HepG2 (cell line): ENCODE measurements around the gene UTS2R. TPM values are rescaled to one million over a fixed set of nuclear protein-coding genes. Genes with fewer than 3 reads are reported as not detected.
A peak's percentile ranks its signal among the peaks of the same experiment; 100 is the strongest.

Experiments used
- ATAC-seq: fragments of 200-7000 bp; cut with Tn5 transposase; 3 replicates; pipeline ENCODE4 v1.9.1; 2020; ENCODE audit warnings: mild to moderate bottlenecking, moderate library complexity
- BruUV-seq: library from RNA; stranded (reverse); fragments of 400-500 nt; replicated peaks from 2 replicates; lab custom pipeline; 2021; lab: Mats Ljungman, UMichigan
- CTCF ChIA-PET: fragments of 300-600 bp; formaldehyde crosslinking; extraction: SDS; loops from one replicate; lab custom pipeline; 2021; ENCODE audit warnings: low total read pairs, inconsistent platforms, low intra/inter-chr PET ratio; lab: Yijun Ruan, JAX
- POLR2A ChIA-PET: fragments of 350-600 bp; sonication (Branson Sonifier 250); formaldehyde crosslinking; loops from one replicate; lab custom pipeline; 2020; ENCODE audit warnings: antibody characterized with exemption, inconsistent platforms; lab: Yijun Ruan, JAX
- DNase-seq: peaks from one replicate; pipeline ENCODE4 v3.0.0-alpha.2; 2015; ENCODE audit warnings: low spot score
- FAIRE-seq: peaks from 3 replicates; lab custom pipeline; 2011; peaks lifted over from hg19 to GRCh38; lab: Jason Lieb, UNC
- H2AFZ ChIP-seq: one replicate; pipeline ENCODE4 v1.6.1; 2011; ENCODE audit warnings: low read length, inconsistent platforms
- H3K27ac ChIP-seq: fragments of 300-600 bp; 3 replicates; pipeline ENCODE4 v1.8.0; 2011; ENCODE audit warnings: mixed run types, mild to moderate bottlenecking, mixed read lengths, low read length, inconsistent platforms; ENCODE audit not compliant: insufficient read depth; ENCODE audit errors: extremely low read length
- H3K27me3 ChIP-seq, 2 experiments: fragments of 200-600 bp in 1 of 2; 2 replicates in 1 of 2; 3 replicates in 1 of 2; pipeline versions ENCODE4 v1.6.0 to v1.8.0; 2011; ENCODE audit warnings: low read length in 2 of 2, mild to moderate bottlenecking in 2 of 2, moderate library complexity in 2 of 2, inconsistent platforms in 1 of 2; ENCODE audit not compliant: insufficient read depth in 2 of 2, control insufficient read depth in 1 of 2
- H3K36me3 ChIP-seq, 2 experiments: fragments of 200-600 bp in 1 of 2; replicated peaks in 1 of 2; 2 replicates in 1 of 2; 3 replicates in 1 of 2; pipeline versions ENCODE4 v1.5.1 to v1.8.0; 2011; ENCODE audit warnings: low read length in 2 of 2, inconsistent platforms in 1 of 2; ENCODE audit not compliant: insufficient read depth in 2 of 2, control insufficient read depth in 1 of 2
- H3K4me1 ChIP-seq: 2 replicates; pipeline ENCODE4 v1.5.1; 2012; ENCODE audit warnings: low read length, inconsistent platforms; ENCODE audit not compliant: insufficient read depth
- H3K4me2 ChIP-seq: 2 replicates; pipeline ENCODE4 v1.6.0; 2011; ENCODE audit warnings: low read depth, low read length, inconsistent platforms
- H3K4me3 ChIP-seq, 3 experiments: fragments of 200-600 bp in 1 of 3; sonication (generic), shearing (Covaris generic) in 1 of 3; replicated peaks in 1 of 3; 2 replicates each; pipeline ENCODE4 v1.5.1; 2011 to 2016; ENCODE audit warnings: low read length in 3 of 3, inconsistent platforms in 2 of 3, low read depth in 2 of 3, mild to moderate bottlenecking in 2 of 3, control low read depth in 1 of 3, mixed read lengths in 1 of 3; ENCODE audit not compliant: insufficient read depth in 1 of 3
- H3K79me2 ChIP-seq: one replicate; pipeline ENCODE4 v1.6.1; 2011; ENCODE audit warnings: low read length, inconsistent platforms; ENCODE audit not compliant: insufficient read depth
- H3K9ac ChIP-seq: 2 replicates; pipeline ENCODE4 v1.6.0; 2011; ENCODE audit warnings: mild to moderate bottlenecking, low read depth, low read length, inconsistent platforms; ENCODE audit not compliant: insufficient read depth
- H3K9me3 ChIP-seq: 2 replicates; pipeline ENCODE4 v1.5.1; 2012; ENCODE audit warnings: mild to moderate bottlenecking, low read length
- H4K20me1 ChIP-seq: 2 replicates; pipeline ENCODE4 v1.6.0; 2011; ENCODE audit warnings: inconsistent platforms, mild to moderate bottlenecking, low read length, moderate library complexity; ENCODE audit not compliant: insufficient read depth
- EED ChIP-seq: sonication (generic); formaldehyde crosslinking; IDR thresholded peaks from 2 replicates; pipeline ENCODE4 v1.5.0; 2020; ENCODE audit warnings: mild to moderate bottlenecking, missing genetic modification reagents
- MBD4 ChIP-seq: IDR thresholded peaks from 2 replicates; pipeline ENCODE4 v1.6.1; 2012; ENCODE audit warnings: low read length, inconsistent platforms, borderline replicate concordance
- MED13 ChIP-seq: sonication (generic); formaldehyde crosslinking; IDR thresholded peaks from 2 replicates; pipeline ENCODE4 v1.5.0; 2020; ENCODE audit warnings: missing genetic modification reagents
- RAD51 ChIP-seq: fragments of 450-650 bp; IDR thresholded peaks from 2 replicates; pipeline ENCODE4 v1.6.1; 2016; ENCODE audit warnings: borderline replicate concordance
- ZNF12 ChIP-seq: sonication (generic); formaldehyde crosslinking; IDR thresholded peaks from 2 replicates; pipeline ENCODE4 v1.5.0; 2020; ENCODE audit warnings: missing genetic modification reagents
- ZNF616 ChIP-seq: sonication (generic); formaldehyde crosslinking; IDR thresholded peaks from 2 replicates; pipeline ENCODE4 v1.5.0; 2020; ENCODE audit warnings: low read depth, mild to moderate bottlenecking, missing genetic modification reagents
- WGBS: methylation state at CpG from one replicate; pipeline ENCODE4 v1.1.6; 2017; ENCODE audit warnings: low lambda C conversion rate; 5-methylcytosine and 5-hydroxymethylcytosine counted together
- in situ Hi-C: cut with HindIII; loops from 2 replicates; pipeline ENCODE4 v1.10.0; 2017; ENCODE audit warnings: low pct_unique_long_range_greater_than_20kb; ENCODE audit not compliant: extremely low pct_ligation_motif_present
- intact Hi-C: fragments of 100-400 bp; cut with micrococcal nuclease; formaldehyde crosslinking; loops from one replicate; pipeline ENCODE4 v1.10.0; 2022; ENCODE audit not compliant: unreplicated experiment
- polyA plus RNA-seq, 8 experiments: library from polyadenylated mRNA; depleted of rRNA in 3 of 8; stranded (reverse) in 7 of 8; unstranded in 1 of 8; fragments of >200 nt; fragmentation: Illumina TruSeq in 4 of 8; extraction: Trizol in 4 of 8; gene quantifications; 2 replicates each; pipeline versions ENCODE4 v1.2.1 to v1.2.3, GENCODE V29; 2011 to 2016; ENCODE audit warnings: low read depth in 4 of 8, missing spikeins in 1 of 8, mixed read lengths in 1 of 8; ENCODE audit not compliant: insufficient read depth in 1 of 8
- total RNA-seq, 5 experiments: library from RNA; depleted of rRNA; stranded (reverse); fragments of >200 nt; fragmentation: Illumina TruSeq; extraction: Trizol; gene quantifications; 2 replicates each; pipeline ENCODE4 v1.2.3, GENCODE V29; 2016; ENCODE audit warnings: low read depth in 1 of 5
- TF ChIP-seq, protein P1 (sequence below): IDR thresholded peaks from 2 replicates; pipeline ENCODE4 v1.6.1; 2012; ENCODE audit warnings: low read length, improper control_type of control experiment

UTS2R gene
- total and polyA plus RNA-seq, 2 of the 13 experiments (the other 11 are each of a cell fraction or from before 2014, with no cell fraction given) = 0.13 to 0.15 TPM

DNA sequence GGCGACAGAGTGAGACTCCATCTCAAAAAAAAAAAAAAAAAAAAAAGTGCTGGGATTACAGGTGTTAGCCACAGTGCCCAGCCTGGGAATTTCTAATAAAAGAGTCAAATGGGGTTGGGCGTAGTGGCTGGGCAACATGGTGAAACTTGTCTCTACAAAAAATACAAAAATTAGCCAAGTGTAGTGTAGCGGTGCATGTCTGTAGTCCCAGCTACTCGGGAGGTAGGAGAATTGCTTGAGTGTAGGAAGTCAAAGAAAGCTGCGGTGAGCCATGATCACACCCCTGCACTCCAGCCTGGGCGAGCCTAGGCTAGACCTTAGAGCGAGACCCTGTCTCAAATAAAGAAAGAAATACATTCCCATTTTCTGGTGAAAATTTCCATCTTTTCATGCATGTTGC is 2.4 kb upstream of the UTS2R start:
- POLR2A ChIA-PET = interaction anchor here (2.0 kb wide), 1 partner anchor 11 kb away, joined by 10 read pairs; no protein-coding TSS in a partner anchor
- CTCF ChIA-PET = no interaction called here
- no peak for FAIRE-seq

More for the DNA sequence above, 2.4 kb upstream of the UTS2R start:
- WGBS = 89% methylated on average over 7 of the region's 7 CpGs
- Histone ChIP-seq H3K9me3 (no peaks in the 10 kb centered on the region), H3K4me2 (no peak overlapping the region), H4K20me1 (no peaks in the 10 kb centered on the region), H3K27ac (peak overlapping the region; percentile 11), H3K4me3 (no peak overlapping the region), H3K27me3 (no peaks in the 10 kb centered on the region), H3K36me3 (no peaks in the 10 kb centered on the region), H2AFZ (no peak overlapping the region), H3K4me1 (peaks cover 79% of the 10 kb centered on the region), H3K79me2 (no peaks in the 10 kb centered on the region), H3K9ac (no peak overlapping the region)
- no peak for ATAC-seq
- in situ Hi-C loops (no loop called here), intact Hi-C loops (no loop called here)
- TF ChIP-seq EED (CRISPR knock-in tag) = no peak
- TF ChIP-seq ZNF616 (CRISPR knock-in tag) = no peak
- TF ChIP-seq, protein P1, sequence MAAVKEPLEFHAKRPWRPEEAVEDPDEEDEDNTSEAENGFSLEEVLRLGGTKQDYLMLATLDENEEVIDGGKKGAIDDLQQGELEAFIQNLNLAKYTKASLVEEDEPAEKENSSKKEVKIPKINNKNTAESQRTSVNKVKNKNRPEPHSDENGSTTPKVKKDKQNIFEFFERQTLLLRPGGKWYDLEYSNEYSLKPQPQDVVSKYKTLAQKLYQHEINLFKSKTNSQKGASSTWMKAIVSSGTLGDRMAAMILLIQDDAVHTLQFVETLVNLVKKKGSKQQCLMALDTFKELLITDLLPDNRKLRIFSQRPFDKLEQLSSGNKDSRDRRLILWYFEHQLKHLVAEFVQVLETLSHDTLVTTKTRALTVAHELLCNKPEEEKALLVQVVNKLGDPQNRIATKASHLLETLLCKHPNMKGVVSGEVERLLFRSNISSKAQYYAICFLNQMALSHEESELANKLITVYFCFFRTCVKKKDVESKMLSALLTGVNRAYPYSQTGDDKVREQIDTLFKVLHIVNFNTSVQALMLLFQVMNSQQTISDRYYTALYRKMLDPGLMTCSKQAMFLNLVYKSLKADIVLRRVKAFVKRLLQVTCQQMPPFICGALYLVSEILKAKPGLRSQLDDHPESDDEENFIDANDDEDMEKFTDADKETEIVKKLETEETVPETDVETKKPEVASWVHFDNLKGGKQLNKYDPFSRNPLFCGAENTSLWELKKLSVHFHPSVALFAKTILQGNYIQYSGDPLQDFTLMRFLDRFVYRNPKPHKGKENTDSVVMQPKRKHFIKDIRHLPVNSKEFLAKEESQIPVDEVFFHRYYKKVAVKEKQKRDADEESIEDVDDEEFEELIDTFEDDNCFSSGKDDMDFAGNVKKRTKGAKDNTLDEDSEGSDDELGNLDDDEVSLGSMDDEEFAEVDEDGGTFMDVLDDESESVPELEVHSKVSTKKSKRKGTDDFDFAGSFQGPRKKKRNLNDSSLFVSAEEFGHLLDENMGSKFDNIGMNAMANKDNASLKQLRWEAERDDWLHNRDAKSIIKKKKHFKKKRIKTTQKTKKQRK = no peak
- no peak for TF ChIP-seq MBD4
- no peak for TF ChIP-seq MED13 (CRISPR knock-in tag)
- no peak for TF ChIP-seq ZNF12 (CRISPR knock-in tag)
- no peak for TF ChIP-seq RAD51
- no TSS peak for BruUV-seq
- no peak for DNase-seq
